HG02970 (cell line): ENCODE data around the gene RNF215.

Source experiments
- ATAC-seq: cut with Tn5 transposase; IDR thresholded peaks from one replicate; pipeline ENCODE4 v1.9.1; 2021; ENCODE audit warnings: mild to moderate bottlenecking, moderate library complexity, moderate number of reproducible peaks; ENCODE audit not compliant: unreplicated experiment, low FRiP score

Gene RNF215

GRCh38 chr22:30386960-30387827, at the start of gene RNF215:
Gene RNF215 (minus strand): TSS chr22:30387411. CDS start chr22:30387313, 98 bp downstream.
- ATAC-seq = peak; percentile 81

GRCh38 chr22:30436196-30436595, 49.0 kb upstream of the RNF215 start:
- ATAC-seq = no peak

GRCh38 chr22:30435674-30436126, 48.5 kb upstream of the RNF215 start:
- no peak for ATAC-seq

DNA sequence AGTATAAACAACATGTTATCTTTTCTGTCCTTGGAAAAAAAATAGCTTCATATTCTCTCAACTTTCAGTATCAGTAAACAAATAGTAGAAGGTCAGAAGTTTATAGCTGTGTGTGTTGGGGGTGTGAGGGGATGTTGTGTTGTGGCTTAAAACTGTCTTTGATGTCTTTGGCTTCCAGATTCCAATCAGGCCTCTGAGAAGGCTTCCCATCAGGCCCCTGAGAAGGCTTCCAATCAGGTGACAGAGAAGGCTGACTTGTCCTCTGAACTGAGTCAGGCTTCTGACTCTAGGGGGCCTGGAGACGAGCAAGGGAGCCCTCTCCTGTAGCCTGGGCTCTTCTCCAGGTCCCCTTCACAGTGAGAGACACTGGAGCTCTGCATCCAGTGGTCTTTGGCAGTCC, 47.6 kb upstream of the RNF215 start:
- no peak for ATAC-seq

GRCh38 chr22:30433773-30434172, 46.6 kb upstream of the RNF215 start:
- no peak for ATAC-seq

DNA sequence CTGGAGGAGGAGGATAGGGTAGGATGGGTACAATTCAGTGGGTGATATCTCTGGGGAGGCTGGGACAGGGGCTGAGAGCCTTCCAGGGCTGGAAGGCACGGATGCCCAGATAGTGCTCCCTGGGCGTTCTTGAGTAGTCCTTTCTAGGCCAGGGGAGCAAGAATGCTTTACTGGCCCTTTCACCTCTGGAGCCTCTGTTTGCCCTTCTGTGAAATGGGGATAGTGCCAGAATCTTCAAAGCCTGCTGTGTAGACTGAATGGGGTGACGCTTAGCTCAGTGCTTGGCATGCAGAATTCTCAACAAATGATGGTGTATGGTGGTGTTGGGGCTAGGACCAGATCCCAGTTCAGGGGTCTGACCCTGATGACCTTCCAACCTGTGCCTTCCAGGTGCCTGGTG, 46.0 kb upstream of the RNF215 start:
- ATAC-seq = no peak

- ATAC-seq = no peak
These were observed 45.3 kb upstream of the RNF215 start for GRCh38 chr22:30432520-30432919.

DNA sequence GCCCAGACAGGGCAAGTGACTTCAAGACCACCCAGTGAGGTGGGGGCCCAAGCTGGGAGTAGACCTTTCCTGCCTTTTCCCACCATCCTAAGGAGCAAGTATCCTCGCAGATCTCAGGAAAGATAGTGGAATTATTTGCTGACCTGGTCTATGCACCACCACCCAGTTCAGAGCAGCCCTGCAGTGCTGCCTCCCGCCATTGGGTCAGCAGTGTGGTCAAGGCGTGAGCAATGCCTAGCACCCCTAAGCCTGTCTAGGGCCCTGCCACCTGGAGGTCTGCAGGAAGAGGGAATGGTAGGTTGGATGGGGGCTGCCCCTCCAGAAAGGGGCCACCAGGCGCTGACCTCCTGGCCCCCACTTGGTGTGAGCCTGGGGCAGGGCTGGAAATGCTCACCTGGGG, 44.9 kb upstream of the RNF215 start:
- no peak for ATAC-seq

- ATAC-seq = no peak
These were observed 43.7 kb upstream of the RNF215 start for GRCh38 chr22:30430933-30431332.

DNA sequence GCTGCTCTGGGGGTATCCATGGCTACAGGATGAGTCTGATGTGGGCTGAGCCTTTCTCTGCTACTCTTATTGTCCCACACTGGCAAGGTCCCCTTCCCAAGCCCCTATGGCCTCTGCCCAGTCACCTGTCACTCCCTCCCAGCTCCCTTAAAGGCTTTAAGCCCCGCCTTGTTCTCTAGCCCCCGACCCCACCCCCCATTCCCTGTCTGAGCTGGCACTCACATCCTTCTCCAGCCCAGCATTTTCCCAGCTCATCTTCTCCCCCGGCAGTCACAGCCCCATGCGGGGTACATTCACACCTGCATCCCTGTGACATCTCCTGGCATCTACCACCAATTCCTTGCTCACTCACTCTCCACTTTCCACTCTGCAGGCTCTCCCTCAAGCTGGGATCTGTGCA, 42.7 kb upstream of the RNF215 start:
- no peak for ATAC-seq

GRCh38 chr22:30427871-30428270, 40.7 kb upstream of the RNF215 start:
- no peak for ATAC-seq

GRCh38 chr22:30426388-30427353, 39.5 kb upstream of the RNF215 start:
- ATAC-seq = no peak

DNA sequence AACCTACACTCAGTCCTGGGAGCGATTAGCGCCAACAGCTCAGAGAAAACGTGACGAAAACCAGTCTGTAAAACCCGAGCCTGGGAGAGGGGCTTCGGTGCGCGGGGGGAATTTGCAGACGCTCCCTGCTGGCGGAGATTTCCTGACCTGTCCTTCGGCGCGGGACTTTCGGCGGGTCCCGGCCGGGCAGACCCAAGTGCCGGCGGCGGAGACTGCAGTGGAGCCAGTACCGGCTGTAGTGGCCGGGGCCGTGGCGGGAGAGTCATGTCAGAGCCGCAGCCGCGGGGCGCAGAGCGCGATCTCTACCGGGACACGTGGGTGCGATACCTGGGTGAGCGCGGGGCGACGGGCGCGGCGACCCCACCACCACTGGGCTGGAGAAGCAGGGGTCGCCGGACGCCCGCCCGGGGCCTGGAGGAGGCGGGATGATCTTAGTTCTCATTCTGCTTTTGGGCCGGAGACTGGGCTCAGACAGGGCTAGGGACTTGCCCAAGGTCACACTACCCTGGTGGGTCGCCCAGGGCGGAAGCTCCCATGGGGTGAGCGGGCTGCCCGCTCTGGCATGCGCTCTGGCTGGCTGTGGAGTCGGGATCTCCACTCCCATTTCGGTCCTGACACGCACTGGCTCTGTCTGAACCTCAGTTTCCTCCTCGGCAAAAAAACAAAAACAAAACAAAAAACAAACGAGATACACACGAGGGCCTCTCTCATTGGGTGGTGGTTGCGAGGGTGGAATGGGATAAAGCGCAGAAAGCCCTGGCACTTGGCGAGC, 38.6 kb upstream of the RNF215 start, which contains the start of gene MTFP1:
MTFP1 (plus strand) TSS at position 153 of the 772 bp plus-strand sequence; CDS start at position 265, 112 bp downstream.
- no peak for ATAC-seq

GRCh38 chr22:30425327-30425615, 38.1 kb upstream of the RNF215 start:
- no peak for ATAC-seq

GRCh38 chr22:30424534-30425326, 37.5 kb upstream of the RNF215 start:
- ATAC-seq = no peak

- peak; percentile 86 for ATAC-seq
These were observed 36.8 kb upstream of the RNF215 start for GRCh38 chr22:30423959-30424533.

DNA sequence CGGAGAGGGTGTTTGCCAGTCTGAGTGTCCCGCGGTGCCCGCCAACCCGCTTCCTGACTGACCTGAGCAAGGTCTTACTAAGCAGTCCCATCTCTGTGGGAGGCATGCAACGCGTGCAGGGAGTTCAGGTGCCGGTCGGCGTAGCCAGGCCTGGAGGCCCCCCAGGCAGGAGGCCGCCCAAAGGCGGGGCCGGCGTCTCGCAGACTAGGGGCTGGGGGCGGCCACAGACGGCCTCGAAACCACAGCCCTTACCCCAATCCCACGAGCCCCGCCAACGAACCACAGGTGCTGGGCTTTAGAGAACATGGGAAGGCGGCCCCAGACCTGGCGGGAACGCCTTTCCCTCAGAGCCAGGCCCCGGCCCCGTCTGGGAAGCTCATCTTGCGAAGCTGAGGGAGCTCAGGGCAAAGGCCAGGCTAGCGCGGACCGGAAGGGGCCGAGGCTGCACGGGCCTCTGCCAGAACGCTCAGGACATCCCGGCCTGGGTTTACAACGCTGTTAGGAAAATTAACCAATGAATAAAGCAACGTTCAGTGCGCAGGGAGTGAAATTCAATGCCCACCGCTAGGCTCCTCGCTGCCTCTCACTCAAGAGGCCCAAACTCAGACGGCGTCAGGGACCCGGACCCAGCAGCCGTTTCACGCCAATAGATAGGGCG, 36.2 kb upstream of the RNF215 start:
- peak; percentile 32 for ATAC-seq

DNA sequence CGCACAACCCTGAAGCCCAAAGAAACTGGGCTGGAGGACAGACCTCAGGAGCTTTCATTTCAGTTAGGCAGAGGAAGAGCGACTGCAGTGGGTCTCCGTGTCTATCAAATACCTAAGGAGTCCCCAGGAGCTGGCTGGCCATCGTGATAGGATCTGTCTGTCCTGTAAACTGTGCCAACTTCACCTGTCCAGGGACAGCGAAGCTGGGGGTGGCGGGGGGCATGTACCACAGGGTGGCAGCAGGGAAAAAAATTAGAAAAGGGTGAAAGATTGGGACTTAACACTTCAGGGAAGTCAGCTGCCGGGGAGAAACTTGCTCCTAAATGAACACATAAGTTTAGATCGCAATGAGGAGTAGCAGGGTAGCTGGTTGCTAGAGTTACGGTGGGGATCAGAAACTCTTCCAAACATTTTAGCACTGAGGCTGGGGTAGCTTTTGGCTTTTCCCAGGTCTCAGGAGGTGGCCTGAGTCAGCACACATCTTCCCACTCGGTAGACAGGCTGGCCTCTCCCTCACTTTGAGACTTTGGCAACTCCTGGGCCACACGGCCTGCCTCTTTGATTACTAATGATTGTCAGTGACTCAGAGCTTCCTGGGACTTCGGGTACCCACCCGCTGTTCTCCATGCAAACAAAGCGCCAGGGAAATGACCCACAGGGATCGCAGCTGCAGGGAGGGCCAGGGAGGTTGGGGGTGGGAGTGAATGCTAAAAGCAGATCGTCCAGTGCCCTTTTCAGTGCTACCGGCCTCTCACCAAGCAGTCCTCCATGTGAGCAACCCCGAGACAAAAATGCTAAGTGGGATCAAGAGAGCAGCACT, 35.5 kb upstream of the RNF215 start:
- no peak for ATAC-seq
